Left lung (tissue), 10 donors: ENCODE data around the gene MOK. TPM values are rescaled to one million over a fixed set of nuclear protein-coding genes. Genes with fewer than 3 reads are reported as not detected.
"Not testable (repeated sequence)": the region's sequence is repeated elsewhere in the genome, so short reads cannot be mapped to it uniquely, and the experiment has no call there.

Experiments
- ATAC-seq: fragments of 200-7000 bp; cut with Tn5 transposase; one replicate; pipeline ENCODE4 v1.9.1; 2020; ENCODE audit warnings: moderate library complexity
- DNase-seq, 4 donors: peaks; one replicate each; pipeline ENCODE4 v3.0.0-alpha.2; 2013 to 2020
- H3K27ac ChIP-seq, 2 donors: fragments of 200-600 bp; sonication (generic) in 1 of 2; one replicate each; pipeline versions ENCODE4 v1.5.0 to v1.8.0; 2020 to 2021
- H3K27me3 ChIP-seq, 2 donors: fragments of 200-600 bp; sonication (generic) in 1 of 2; one replicate each; pipeline versions ENCODE4 v1.5.0 to v1.8.0; 2020 to 2021
- H3K36me3 ChIP-seq, 2 donors: fragments of 200-600 bp; sonication (generic) in 1 of 2; one replicate each; pipeline versions ENCODE4 v1.5.0 to v1.8.0; 2020 to 2021
- H3K4me1 ChIP-seq, 2 donors: fragments of 200-600 bp; one replicate each; pipeline ENCODE4 v1.8.0; 2021
- H3K4me3 ChIP-seq, 2 donors: fragments of 200-600 bp; sonication (generic) in 1 of 2; one replicate each; pipeline versions ENCODE4 v1.5.0 to v1.8.0; 2020 to 2021; ENCODE audit warnings: mild to moderate bottlenecking in 1 of 2
- H3K9me3 ChIP-seq, 2 donors: fragments of 200-600 bp; sonication (generic) in 1 of 2; one replicate each; pipeline versions ENCODE4 v1.5.0 to v1.8.0; 2020 to 2021
- CTCF ChIP-seq, 2 donors: fragments of 200-600 bp; sonication (generic) in 1 of 2; IDR thresholded peaks; one replicate each; pipeline versions ENCODE4 v1.5.0 to v1.8.0; 2021; ENCODE audit warnings: antibody characterized with exemption in 2 of 2
- intact Hi-C, 2 donors: fragments of 100-400 bp; cut with DNase I; formaldehyde crosslinking; loops; one replicate each; pipeline versions ENCODE4 v1.11.2 to v1.14.2; 2022
- polyA plus RNA-seq, 6 donors: library from polyadenylated mRNA; unstranded; fragments of 120-200 nt; gene quantifications; one replicate each; pipeline ENCODE4 v1.2.1, GENCODE V29; 2013; ENCODE audit not compliant: insufficient read length in 6 of 6
- total RNA-seq, 2 donors: library from RNA; stranded (reverse); fragmentation: NEBNext Ultra II Directional; extraction: Animal tissue kit (Norgen Biotek cat#: 25700); gene quantifications; one replicate each; pipeline ENCODE4 v1.2.1, GENCODE V29; 2021
- donor health status: DM: no; HTN: yes; CAD: no.
- donor health status: DM: no; HTN: no; CAD: no.

Gene MOK
- total and polyA plus RNA-seq, 8 donors, result 8.7 to 39.0 (median 27.3) TPM

- no peak for TF ChIP-seq CTCF (IDR thresholded peaks at IDR 0.05)
- ATAC-seq, result no peak
- intact Hi-C loops, result no loop called here
Measured at GRCh38 chr14:102249041-102249440, 55.9 kb downstream of the MOK start.

GRCh38 chr14:102248121-102248520 lies 56.8 kb downstream of the MOK start:
- ATAC-seq (no peak), DNase-seq (no peak)
- no peak overlapping the region for H3K4me3 ChIP-seq
- no peak overlapping the region for H3K27ac ChIP-seq
- H3K27me3 ChIP-seq, result no peaks in the 10 kb centered on the region
- H3K36me3 ChIP-seq, result no peaks in the 10 kb centered on the region
- H3K9me3 ChIP-seq, result no peaks in the 10 kb centered on the region
- intact Hi-C loops, result no loop called here
- no peak for TF ChIP-seq CTCF (IDR thresholded peaks at IDR 0.05)
- H3K4me1 ChIP-seq, result no peaks in the 10 kb centered on the region

More at GRCh38 chr14:102249041-102249440, 55.9 kb downstream of the MOK start:
- Histone ChIP-seq H3K36me3 (no peaks in the 10 kb centered on the region), H3K27me3 (no peaks in the 10 kb centered on the region), H3K9me3 (no peaks in the 10 kb centered on the region), H3K27ac (no peak overlapping the region), H3K4me3 (no peak overlapping the region), H3K4me1 (no peaks in the 10 kb centered on the region)
- DNase-seq, result no peak

DNA sequence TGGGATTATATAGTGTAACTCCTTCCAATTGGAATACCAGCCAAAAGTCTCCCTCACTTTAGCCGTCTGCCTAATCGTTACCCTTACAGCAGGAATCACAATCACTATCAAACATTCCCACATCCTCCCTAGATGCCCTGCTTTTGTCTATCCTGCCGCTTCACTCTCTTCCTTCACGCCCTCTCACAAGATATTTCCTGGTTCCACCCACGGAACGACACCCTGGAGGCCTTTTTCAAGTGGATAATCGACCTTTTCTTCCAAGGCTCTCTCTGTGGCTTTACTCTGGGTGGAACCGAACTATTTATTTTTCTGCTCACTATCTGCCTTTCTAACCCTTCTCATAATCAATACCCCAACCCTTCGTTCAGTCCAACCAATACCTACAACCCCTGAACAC lies 58.9 kb downstream of the MOK start:
- Histone ChIP-seq H3K36me3 (no peaks in the 10 kb centered on the region), H3K9me3 (no peaks in the 10 kb centered on the region), H3K27me3 (no peaks in the 10 kb centered on the region), H3K27ac (no peak overlapping the region), H3K4me1 (no peaks in the 10 kb centered on the region), H3K4me3 (no peak overlapping the region)
- TF ChIP-seq CTCF (IDR thresholded peaks at IDR 0.05), result no peak
- DNase-seq, result no peak
- intact Hi-C loops, result no loop called here
- no peak for ATAC-seq

- not testable (repeated sequence) for H3K9me3 ChIP-seq
Measured at GRCh38 chr14:102243795-102244194, 61.2 kb downstream of the MOK start.

DNA sequence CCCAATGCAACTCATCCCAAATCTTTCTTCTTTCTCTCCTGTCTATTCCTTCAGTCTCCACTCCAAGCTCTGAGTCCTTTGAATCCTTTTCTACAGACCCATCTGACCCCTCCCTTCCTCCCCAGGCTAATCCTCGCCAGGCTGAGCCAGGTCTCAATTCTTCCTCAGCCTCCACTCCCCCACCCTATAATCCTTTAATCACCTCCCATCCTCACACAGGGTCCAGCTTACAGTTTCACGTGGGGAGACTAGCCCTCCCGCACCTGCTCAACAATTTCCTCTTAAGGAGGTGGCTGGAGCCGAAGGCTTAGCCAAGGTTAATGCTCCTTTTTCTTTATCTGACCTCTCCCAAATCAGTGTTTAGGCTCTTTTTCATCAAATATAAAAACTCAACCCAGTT lies 63.8 kb downstream of the MOK start:
- H3K27me3 ChIP-seq, result no peaks in the 10 kb centered on the region
- DNase-seq, result no peak
- H3K4me3 ChIP-seq, result no peak overlapping the region
- no peak for ATAC-seq
- no peak overlapping the region for H3K27ac ChIP-seq
- intact Hi-C loops, result no loop called here
- no peaks in the 10 kb centered on the region for H3K36me3 ChIP-seq
- no peak for TF ChIP-seq CTCF (IDR thresholded peaks at IDR 0.05)
- no peaks in the 10 kb centered on the region for H3K4me1 ChIP-seq
- H3K9me3 ChIP-seq, result no peaks in the 10 kb centered on the region

More at GRCh38 chr14:102243795-102244194, 61.2 kb downstream of the MOK start:
- H3K27me3 ChIP-seq, H3K36me3 ChIP-seq, H3K4me3 ChIP-seq, DNase-seq, intact Hi-C loops, H3K27ac ChIP-seq, ATAC-seq, H3K4me1 ChIP-seq: not testable (repeated sequence)

GRCh38 chr14:102240481-102240880 lies 64.5 kb downstream of the MOK start:
- ATAC-seq, H3K4me1 ChIP-seq, H3K36me3 ChIP-seq, H3K4me3 ChIP-seq, H3K27ac ChIP-seq, DNase-seq, intact Hi-C loops, H3K9me3 ChIP-seq, H3K27me3 ChIP-seq: not testable (repeated sequence)
